Activated CD8-positive, alpha-beta T cell treated with anti-CD3 and anti-CD28 coated beads for 36 hours (primary cell): ENCODE measurements around the gene CALHM3. TPM values are rescaled to one million over a fixed set of nuclear protein-coding genes. Genes with fewer than 3 reads are reported as not detected.
"Not testable (repeated sequence)": the region's sequence is repeated elsewhere in the genome, so short reads cannot be mapped to it uniquely, and the experiment has no call there.

ENCODE experiments used
- ATAC-seq: fragments of 200-7000 bp; cut with Tn5 transposase; one replicate; pipeline ENCODE4 v1.10.0; 2021; ENCODE audit warnings: mild to moderate bottlenecking, moderate library complexity
- CTCF ChIA-PET: fragments of 350-600 bp; sonication (Branson Sonifier 250); formaldehyde crosslinking; loops from one replicate; lab custom pipeline; 2021; ENCODE audit warnings: antibody characterized with exemption; lab: Charles Lee
- POLR2A ChIA-PET: fragments of 350-600 bp; sonication (Branson Sonifier 250); formaldehyde crosslinking; loops from one replicate; lab custom pipeline; 2021; ENCODE audit warnings: antibody characterized with exemption; lab: Charles Lee
- DNase-seq: peaks from one replicate; pipeline ENCODE4 v3.0.0-alpha.2; 2020
- H3K27ac Mint-ChIP-seq: one replicate; pipeline ENCODE4 v1.8.0; 2021; ENCODE audit warnings: mild to moderate bottlenecking, mixed read lengths
- H3K27me3 Mint-ChIP-seq: one replicate; pipeline ENCODE4 v1.8.0; 2021; ENCODE audit warnings: mixed read lengths
- H3K36me3 Mint-ChIP-seq: one replicate; pipeline ENCODE4 v1.8.0; 2021; ENCODE audit warnings: low read depth, mixed read lengths
- H3K4me1 Mint-ChIP-seq: one replicate; pipeline ENCODE4 v1.8.0; 2021; ENCODE audit warnings: low read depth, mixed read lengths
- H3K4me3 Mint-ChIP-seq: one replicate; pipeline ENCODE4 v1.8.0; 2021; ENCODE audit warnings: mild to moderate bottlenecking, moderate library complexity, mixed read lengths
- H3K9me3 Mint-ChIP-seq: one replicate; pipeline ENCODE4 v1.8.0; 2021; ENCODE audit warnings: mixed read lengths
- intact Hi-C: fragments of 100-400 bp; cut with micrococcal nuclease; formaldehyde crosslinking; loops from one replicate; pipeline ENCODE4 v1.10.0; 2022
- total RNA-seq, 2 experiments: library from RNA; stranded (reverse); gene quantifications; one replicate each; pipeline ENCODE4 v1.2.3, GENCODE V29; 2021
- TF ChIP-seq, protein P1 (sequence below): fragments of 200-600 bp; IDR thresholded peaks from one replicate; pipeline ENCODE4 v1.8.0; 2022; ENCODE audit warnings: antibody characterized with exemption, mild to moderate bottlenecking

CALHM3 gene
- total RNA-seq, 2 experiments from 2014 or later = not detected

DNA sequence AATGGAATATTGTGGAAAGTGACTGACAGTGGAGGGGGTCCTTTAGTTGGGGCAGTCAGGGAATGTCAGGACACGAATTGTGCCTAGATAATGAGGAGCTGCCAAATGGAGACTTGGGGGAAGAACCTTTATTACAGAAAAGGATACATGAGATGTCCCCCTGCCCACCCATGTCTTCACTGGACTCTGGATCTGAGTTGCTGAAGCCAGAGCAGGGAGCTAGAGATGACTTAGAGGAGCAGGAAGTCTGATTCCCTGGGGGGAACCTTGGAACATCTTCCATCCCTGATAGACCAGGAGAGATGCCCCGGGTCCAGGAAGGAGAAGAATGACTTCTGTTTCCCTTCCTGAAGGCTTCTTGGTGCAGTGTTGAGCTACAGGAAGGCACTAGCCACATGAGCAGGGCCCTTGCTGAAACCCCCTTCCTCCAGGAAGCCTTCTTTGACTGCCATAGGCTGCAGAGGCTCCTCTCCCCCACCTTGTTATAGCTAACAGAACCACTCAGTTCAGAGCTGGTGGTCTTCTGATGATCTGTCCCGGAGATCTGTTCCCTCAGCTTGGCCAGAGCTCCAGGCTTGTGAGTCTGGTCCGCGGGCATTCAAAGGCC lies 13.7 kb upstream of the CALHM3 start:
- CTCF ChIA-PET = interaction anchor here (0.9 to 5.7 kb wide), 13 partner anchors 9 to 591 kb away, joined by 3 to 26 read pairs (median 5); no protein-coding TSS in a partner anchor
- H3K9me3 Mint-ChIP-seq = no peaks in the 10 kb centered on the region
- H3K4me3 Mint-ChIP-seq = peak overlapping the region; percentile 72
- no peak overlapping the region for H3K27ac Mint-ChIP-seq
- intact Hi-C loops = no loop called here
- TF ChIP-seq, protein P1, sequence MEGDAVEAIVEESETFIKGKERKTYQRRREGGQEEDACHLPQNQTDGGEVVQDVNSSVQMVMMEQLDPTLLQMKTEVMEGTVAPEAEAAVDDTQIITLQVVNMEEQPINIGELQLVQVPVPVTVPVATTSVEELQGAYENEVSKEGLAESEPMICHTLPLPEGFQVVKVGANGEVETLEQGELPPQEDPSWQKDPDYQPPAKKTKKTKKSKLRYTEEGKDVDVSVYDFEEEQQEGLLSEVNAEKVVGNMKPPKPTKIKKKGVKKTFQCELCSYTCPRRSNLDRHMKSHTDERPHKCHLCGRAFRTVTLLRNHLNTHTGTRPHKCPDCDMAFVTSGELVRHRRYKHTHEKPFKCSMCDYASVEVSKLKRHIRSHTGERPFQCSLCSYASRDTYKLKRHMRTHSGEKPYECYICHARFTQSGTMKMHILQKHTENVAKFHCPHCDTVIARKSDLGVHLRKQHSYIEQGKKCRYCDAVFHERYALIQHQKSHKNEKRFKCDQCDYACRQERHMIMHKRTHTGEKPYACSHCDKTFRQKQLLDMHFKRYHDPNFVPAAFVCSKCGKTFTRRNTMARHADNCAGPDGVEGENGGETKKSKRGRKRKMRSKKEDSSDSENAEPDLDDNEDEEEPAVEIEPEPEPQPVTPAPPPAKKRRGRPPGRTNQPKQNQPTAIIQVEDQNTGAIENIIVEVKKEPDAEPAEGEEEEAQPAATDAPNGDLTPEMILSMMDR = no peak
- POLR2A ChIA-PET = interaction anchor here (0.7 to 1.6 kb wide), 5 partner anchors 10 to 43 kb away, joined by 3 read pairs; no protein-coding TSS in a partner anchor
- no peak for ATAC-seq
- no peak for DNase-seq
- peaks cover 27% of the 10 kb centered on the region for H3K4me1 Mint-ChIP-seq
- H3K36me3 Mint-ChIP-seq = no peaks in the 10 kb centered on the region
- peaks cover 41% of the 10 kb centered on the region for H3K27me3 Mint-ChIP-seq

DNA sequence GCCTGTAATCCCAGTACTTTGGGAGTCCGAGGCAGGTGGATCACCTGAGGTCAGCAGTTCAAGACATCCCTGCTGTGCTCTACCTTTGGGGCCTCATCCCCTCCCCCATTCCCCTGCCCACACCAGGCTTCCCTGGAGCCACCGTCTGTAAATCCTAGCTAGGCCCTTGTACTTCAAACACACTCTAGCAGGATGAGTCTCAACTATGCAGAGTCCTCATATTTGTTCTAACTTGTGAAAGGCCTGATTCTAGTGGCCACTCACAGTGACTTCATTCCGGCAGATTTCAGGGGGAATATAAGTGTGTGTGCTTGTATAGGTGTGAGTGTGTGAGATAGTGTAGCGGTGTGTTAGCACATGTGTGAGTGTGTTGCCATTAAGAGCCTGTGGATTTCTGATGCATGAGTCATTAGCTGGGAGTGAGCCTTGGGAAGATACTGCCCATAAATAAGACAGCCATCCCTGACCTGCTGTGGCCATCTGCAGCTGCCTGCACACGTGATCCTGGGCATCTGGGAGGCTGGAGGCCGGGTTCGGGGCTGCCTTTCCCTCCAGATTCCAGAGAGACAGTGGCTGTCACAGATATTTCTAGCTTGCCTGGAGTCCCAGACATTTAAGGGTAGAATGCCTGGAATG lies 12.8 kb upstream of the CALHM3 start:
- TF ChIP-seq, protein P1 = no peak
- POLR2A ChIA-PET = interaction anchor here (1.0 to 1.7 kb wide), 6 partner anchors 11 to 42 kb away, joined by 3 to 4 read pairs (median 3); no protein-coding TSS in a partner anchor
- Mint-ChIP-seq H3K36me3 (no peaks in the 10 kb centered on the region), H3K4me3 (no peak overlapping the region), H3K27ac (no peak overlapping the region), H3K4me1 (peaks cover 27% of the 10 kb centered on the region), H3K27me3 (peaks cover 34% of the 10 kb centered on the region), H3K9me3 (no peaks in the 10 kb centered on the region)
- intact Hi-C loops = no loop called here
- no peak for ATAC-seq
- CTCF ChIA-PET = interaction anchor here (1.4 to 5.7 kb wide), 9 partner anchors 9 to 194 kb away, joined by 4 to 26 read pairs (median 6); no protein-coding TSS in a partner anchor
- DNase-seq = no peak

DNA sequence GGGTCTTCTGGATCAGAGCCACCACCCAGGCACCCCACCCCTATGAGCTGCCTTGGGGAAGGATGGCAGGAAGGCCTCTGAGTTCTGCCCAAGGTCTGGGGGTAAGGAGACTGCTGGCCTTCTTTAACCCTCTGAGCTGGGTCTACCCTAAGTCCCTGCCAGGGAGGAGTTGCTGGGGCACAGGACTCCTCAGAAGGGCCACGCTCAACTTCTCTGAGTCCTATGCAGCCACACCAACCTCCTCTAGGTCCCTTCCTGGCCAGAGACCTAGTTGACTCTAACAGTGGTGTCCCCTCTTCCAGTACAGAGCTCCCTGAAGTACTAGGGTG lies 11.9 kb upstream of the CALHM3 start:
- Mint-ChIP-seq H3K36me3 (no peaks in the 10 kb centered on the region), H3K27me3 (peaks cover 33% of the 10 kb centered on the region), H3K27ac (no peak overlapping the region), H3K9me3 (no peaks in the 10 kb centered on the region), H3K4me1 (peaks cover 27% of the 10 kb centered on the region), H3K4me3 (no peak overlapping the region)
- intact Hi-C loops = no loop called here
- CTCF ChIA-PET = interaction anchor here (0.5 to 5.7 kb wide), 11 partner anchors 8 to 195 kb away, joined by 3 to 26 read pairs (median 4); no protein-coding TSS in a partner anchor
- DNase-seq (no peak), ATAC-seq (peak; percentile 31)
- TF ChIP-seq, protein P1 = no peak
- POLR2A ChIA-PET = interaction anchor here (0.6 to 1.7 kb wide), 7 partner anchors 10 to 155 kb away, joined by 3 to 5 read pairs (median 3); partner anchors contain the start of genes ATP5MK and PDCD11

DNA sequence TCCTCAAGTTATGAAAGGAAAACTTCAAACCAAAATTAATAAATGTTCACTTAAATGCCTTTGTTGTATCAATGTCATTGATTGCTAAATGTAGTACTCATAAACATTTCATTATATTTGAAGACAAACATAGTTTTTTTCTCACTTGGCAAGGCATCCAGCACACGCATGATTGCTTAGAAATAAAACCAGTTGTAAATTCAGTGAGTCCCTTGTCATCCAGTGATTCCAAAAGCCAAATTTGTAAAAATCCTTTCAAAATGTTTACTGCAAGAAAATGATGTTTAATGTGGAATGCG lies 8.3 kb upstream of the CALHM3 start:
- POLR2A ChIA-PET = no interaction called here
- intact Hi-C loops = loop anchor here (5.0 kb wide), 1 partner anchor 35 kb away; the partner anchor contains the start of gene CALHM2
- no peaks in the 10 kb centered on the region for H3K36me3 Mint-ChIP-seq

DNA sequence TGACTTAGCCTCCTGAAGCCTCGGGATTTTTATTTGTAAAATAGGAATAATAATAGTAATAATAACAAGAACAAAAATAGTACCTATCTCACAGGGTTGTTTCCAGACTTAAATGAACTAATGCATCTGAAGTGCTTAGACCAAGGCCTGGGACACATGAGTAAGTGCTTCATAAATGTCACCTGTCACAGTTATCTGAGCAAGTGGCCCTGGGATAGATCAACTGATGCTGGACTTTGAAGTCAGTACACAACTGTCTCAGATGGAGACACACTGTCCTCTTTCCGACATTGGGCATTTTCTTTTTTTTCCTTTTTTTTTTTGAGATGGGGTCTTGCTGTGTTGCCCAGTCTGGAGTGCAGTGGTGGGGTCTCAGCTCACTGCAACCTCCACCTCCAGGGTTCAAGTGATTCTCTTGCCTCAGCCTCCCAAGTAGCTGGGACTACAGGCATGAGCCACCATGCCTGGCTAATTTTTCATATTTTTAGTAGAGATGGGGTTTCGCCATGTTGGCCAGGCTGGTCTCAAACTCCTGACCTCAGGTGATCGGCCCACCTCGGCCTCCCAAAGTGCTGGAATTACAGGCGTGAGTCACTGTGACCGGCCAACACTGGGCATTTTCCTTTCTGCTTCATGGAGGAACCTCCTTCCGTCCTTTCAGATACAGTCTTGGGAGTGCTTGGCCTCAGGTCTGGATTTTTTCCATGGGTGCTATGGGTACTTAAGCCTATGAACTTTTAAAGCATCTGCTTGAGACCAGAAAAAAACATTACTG lies 7.8 kb upstream of the CALHM3 start:
- H3K4me3 Mint-ChIP-seq, H3K9me3 Mint-ChIP-seq, DNase-seq, POLR2A ChIA-PET, H3K27me3 Mint-ChIP-seq, H3K27ac Mint-ChIP-seq, ATAC-seq, H3K36me3 Mint-ChIP-seq: not testable (repeated sequence)
- peaks cover 21% of the 10 kb centered on the region for H3K4me1 Mint-ChIP-seq
- intact Hi-C loops = loop anchor here (5.0 kb wide), 1 partner anchor 35 kb away; the partner anchor contains the start of gene CALHM2
- CTCF ChIA-PET = interaction anchor here (0.8 to 4.9 kb wide), 16 partner anchors 8 to 109 kb away, joined by 3 to 72 read pairs (median 4); partner anchors contain the start of genes CALHM2 and NEURL1

More for the DNA sequence above, 8.3 kb upstream of the CALHM3 start:
- CTCF ChIA-PET = interaction anchor here (4.9 kb wide), 1 partner anchor 13 kb away, joined by 42 read pairs; no protein-coding TSS in a partner anchor
- Mint-ChIP-seq H3K4me3 (no peak overlapping the region), H3K27me3 (peaks cover 6% of the 10 kb centered on the region), H3K4me1 (peaks cover 18% of the 10 kb centered on the region), H3K27ac (no peak overlapping the region), H3K9me3 (no peaks in the 10 kb centered on the region)
- ATAC-seq = no peak
- DNase-seq = no peak
- TF ChIP-seq, protein P1 = no peak
